Activated naive CD4-positive, alpha-beta T cell treated with anti-CD3 and anti-CD28 coated beads, Interleukin-2, amount 50 U/mL, for 72 hours (primary cell): ENCODE measurements around the gene TRIM16. TPM values are rescaled to one million over a fixed set of nuclear protein-coding genes. Genes with fewer than 3 reads are reported as not detected.
"Not testable (repeated sequence)": the region's sequence is repeated elsewhere in the genome, so short reads cannot be mapped to it uniquely, and the experiment has no call there.

Experiments
- ATAC-seq, 2 donors: fragments of 150-1000 bp; cut with Tn5 transposase; 2 replicates each; pipeline ENCODE4 v1.10.0; 2021; ENCODE audit warnings: mild to moderate bottlenecking in 2 of 2, moderate library complexity in 2 of 2
- DNase-seq, 2 donors: peaks; one replicate each; pipeline ENCODE4 v3.0.0; 2021 to 2022; ENCODE audit warnings: low spot score in 2 of 2
- H3K27ac Mint-ChIP-seq, 2 donors: one replicate each; pipeline ENCODE4 v1.8.0; 2022; ENCODE audit warnings: mild to moderate bottlenecking in 2 of 2, mixed read lengths in 2 of 2
- H3K36me3 Mint-ChIP-seq, 2 donors: one replicate each; pipeline ENCODE4 v1.8.0; 2022; ENCODE audit warnings: mixed read lengths in 2 of 2
- H3K9me3 Mint-ChIP-seq, 2 donors: one replicate each; pipeline ENCODE4 v1.8.0; 2022; ENCODE audit warnings: mixed read lengths in 2 of 2
- total RNA-seq, 2 donors: library from RNA; stranded (reverse); gene quantifications; one replicate each; pipeline ENCODE4 v1.2.3, GENCODE V29; 2022

Gene TRIM16
- total RNA-seq, 2 donors from 2014 or later, result 11.3 to 19.0 TPM

DNA sequence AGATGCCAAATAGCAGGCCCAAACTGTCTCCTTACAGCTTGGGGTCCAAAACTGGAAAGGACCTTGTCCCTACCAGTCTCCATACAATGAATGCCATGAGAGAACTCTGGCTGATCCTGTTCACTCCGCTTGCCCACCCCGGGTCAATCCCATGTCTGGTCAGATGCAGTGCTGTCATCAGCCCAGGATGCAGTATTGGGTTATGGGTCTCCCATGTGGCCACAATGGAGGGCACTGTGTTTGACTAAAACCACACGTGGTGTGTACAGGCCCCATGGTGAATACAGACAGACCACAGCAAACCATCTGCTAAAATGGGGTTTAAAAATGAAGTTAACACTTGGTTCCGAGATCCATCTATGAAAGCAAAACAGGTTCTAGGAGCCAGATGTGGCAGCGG is 20.4 kb downstream of the TRIM16 start:
- H3K27ac Mint-ChIP-seq, result no peak overlapping the region
- peaks cover 18% of the 10 kb centered on the region in 2 donors for H3K36me3 Mint-ChIP-seq
- no peak for ATAC-seq
- no peaks in the 10 kb centered on the region for H3K9me3 Mint-ChIP-seq
- DNase-seq, result no peak

- H3K36me3 Mint-ChIP-seq, result peaks cover 13 to 17% of the 10 kb centered on the region in 2 donors
- DNase-seq (no peak), ATAC-seq (no peak)
- no peak overlapping the region for H3K27ac Mint-ChIP-seq
- no peaks in the 10 kb centered on the region for H3K9me3 Mint-ChIP-seq
Observed at GRCh38 chr17:15663176-15663575, 20.9 kb downstream of the TRIM16 start.

- Mint-ChIP-seq H3K9me3 (no peaks in the 10 kb centered on the region), H3K27ac (no peak overlapping the region), H3K36me3 (peaks cover 8 to 15% of the 10 kb centered on the region in 2 donors)
- no peak for ATAC-seq
- no peak for DNase-seq
Observed at GRCh38 chr17:15662681-15663080, 21.4 kb downstream of the TRIM16 start.

- Mint-ChIP-seq H3K36me3 (peaks cover 5 to 18% of the 10 kb centered on the region in 2 donors), H3K27ac (no peak overlapping the region), H3K9me3 (no peaks in the 10 kb centered on the region)
- no peak for ATAC-seq
- no peak for DNase-seq
Observed at GRCh38 chr17:15660077-15660476, 24.0 kb downstream of the TRIM16 start.

DNA sequence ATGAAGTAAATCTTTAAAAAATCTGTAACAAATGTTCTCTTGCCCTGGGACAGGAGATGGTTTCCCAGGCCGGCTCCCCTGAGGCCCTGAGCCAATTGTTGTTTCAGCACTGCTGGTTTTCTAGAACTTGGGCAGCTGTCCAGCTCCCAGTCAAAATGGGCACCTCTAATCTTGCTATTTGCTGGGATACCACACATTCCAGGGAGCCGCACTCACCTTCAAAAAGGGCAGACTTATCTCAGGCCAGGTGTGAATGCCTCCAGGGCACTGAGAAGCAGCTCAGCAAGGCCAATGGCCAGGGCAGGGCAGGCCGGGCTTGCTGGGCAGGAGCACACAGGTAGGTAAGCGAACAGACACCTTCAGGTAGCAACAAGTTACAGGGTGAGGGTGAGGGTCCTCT is 24.4 kb downstream of the TRIM16 start:
- DNase-seq, result no peak
- H3K36me3 Mint-ChIP-seq, result peaks cover 5 to 18% of the 10 kb centered on the region in 2 donors
- no peak overlapping the region for H3K27ac Mint-ChIP-seq
- H3K9me3 Mint-ChIP-seq, result no peaks in the 10 kb centered on the region
- no peak for ATAC-seq

DNA sequence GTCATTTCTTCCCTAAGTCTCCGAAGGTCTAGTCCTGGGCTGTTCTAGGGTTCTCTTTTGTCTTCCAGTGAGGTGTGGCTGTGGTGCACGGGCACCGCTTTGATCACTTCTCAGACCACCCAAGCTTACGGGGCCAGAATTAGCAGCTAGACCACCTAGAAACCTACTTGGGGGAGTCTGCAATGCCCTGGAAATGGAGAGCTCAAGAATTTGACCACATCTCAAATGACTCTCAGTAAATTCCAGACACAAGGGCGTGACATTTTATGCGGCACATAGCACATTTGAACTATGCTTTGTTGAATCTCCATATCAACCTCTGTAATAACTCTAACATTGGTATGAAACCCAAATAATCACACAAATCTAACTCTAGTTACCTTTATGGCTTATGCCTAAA is 24.9 kb downstream of the TRIM16 start:
- no peak overlapping the region for H3K27ac Mint-ChIP-seq
- DNase-seq (no peak), ATAC-seq (no peak)
- H3K36me3 Mint-ChIP-seq, result peaks cover 5 to 18% of the 10 kb centered on the region in 2 donors
- H3K9me3 Mint-ChIP-seq, result no peaks in the 10 kb centered on the region

- Mint-ChIP-seq H3K36me3 (peaks cover 10% of the 10 kb centered on the region in 2 donors), H3K9me3 (no peaks in the 10 kb centered on the region), H3K27ac (no peak overlapping the region)
- ATAC-seq (no peak), DNase-seq (no peak)
Observed at GRCh38 chr17:15658296-15658695, 25.8 kb downstream of the TRIM16 start.

- ATAC-seq (no peak), DNase-seq (no peak)
- no peaks in the 10 kb centered on the region for H3K9me3 Mint-ChIP-seq
- no peak overlapping the region for H3K27ac Mint-ChIP-seq
- peaks cover 6 to 14% of the 10 kb centered on the region in 2 donors for H3K36me3 Mint-ChIP-seq
Observed at GRCh38 chr17:15657868-15658267, 26.2 kb downstream of the TRIM16 start.

GRCh38 chr17:15654886-15655561 is 29.1 kb downstream of the TRIM16 start:
- DNase-seq (no peak), ATAC-seq (no peak)
- Mint-ChIP-seq H3K9me3 (no peaks in the 10 kb centered on the region), H3K27ac (no peak overlapping the region), H3K36me3 (peaks cover 6 to 12% of the 10 kb centered on the region in 2 donors)

DNA sequence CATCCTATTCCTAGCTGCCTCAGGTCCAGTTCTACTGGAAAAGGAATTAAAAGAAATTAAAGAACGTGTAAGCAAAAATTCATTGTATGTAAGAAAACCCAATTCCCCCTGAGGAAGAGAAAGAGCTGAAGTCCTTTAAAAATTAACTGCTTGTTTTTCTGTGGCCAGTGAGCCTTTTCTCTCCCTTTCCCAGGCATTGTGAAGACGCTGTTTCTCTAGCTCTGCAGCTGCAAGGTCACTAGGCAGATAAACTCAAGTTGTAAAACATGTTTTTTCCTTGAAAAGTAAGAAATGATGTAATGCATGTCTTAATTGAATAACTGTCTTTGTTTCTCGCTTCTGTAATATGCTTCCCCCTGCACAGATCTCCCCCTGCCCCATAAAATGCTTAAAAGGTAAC is 29.7 kb downstream of the TRIM16 start:
- not testable (repeated sequence) for DNase-seq, ATAC-seq, H3K27ac Mint-ChIP-seq, H3K9me3 Mint-ChIP-seq
- H3K36me3 Mint-ChIP-seq, result peaks cover 6 to 12% of the 10 kb centered on the region in 2 donors

DNA sequence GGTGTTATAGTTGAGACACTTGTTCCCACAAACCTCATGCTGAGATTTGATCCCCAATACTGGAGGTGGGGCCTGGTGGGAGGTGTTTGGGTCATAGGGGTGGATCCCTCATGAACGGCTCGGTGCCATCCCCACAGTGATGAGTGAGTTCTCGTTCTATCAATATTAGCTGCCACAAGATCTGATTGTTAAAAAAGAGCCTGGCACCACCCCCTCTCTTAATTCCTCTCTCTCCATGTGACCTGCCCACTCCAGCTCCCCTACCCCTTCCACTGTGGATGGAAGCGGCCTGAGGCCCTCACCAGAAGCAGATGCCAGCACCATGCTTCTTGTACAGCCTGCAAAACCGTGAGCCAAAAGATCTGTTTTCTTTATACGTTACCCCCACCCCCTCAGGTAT is 31.2 kb downstream of the TRIM16 start:
- DNase-seq (no peak), ATAC-seq (no peak)
- H3K36me3 Mint-ChIP-seq, result peaks cover 6 to 12% of the 10 kb centered on the region in 2 donors
- H3K27ac Mint-ChIP-seq, result no peak overlapping the region
- H3K9me3 Mint-ChIP-seq, result no peaks in the 10 kb centered on the region

DNA sequence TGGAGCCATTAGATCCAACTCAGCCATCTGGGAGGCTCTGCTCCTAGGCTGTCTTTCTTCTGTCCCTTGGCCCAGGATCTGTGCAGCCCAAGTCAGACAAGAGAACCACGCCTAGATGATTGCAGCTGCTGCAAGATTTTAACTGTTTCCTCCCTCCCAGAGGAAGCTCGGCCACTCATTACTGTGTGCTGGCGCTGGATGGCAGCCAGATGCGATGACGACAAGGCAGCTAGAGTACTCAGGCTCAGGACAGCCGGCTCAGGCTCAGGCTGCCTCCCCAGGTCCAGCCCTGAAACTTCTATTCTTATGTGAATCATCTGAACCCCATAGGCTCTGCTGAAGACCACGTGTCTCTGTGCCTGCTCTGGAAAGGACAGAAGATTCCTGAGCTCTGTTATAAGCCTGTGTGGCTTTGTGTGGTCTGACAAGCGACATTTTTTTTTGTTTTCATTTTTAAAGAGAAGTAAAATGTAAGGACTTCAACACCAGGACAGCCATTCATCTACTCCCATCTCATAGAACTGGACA is 32.5 kb downstream of the TRIM16 start:
- no peaks in the 10 kb centered on the region for H3K9me3 Mint-ChIP-seq
- DNase-seq, result peak in 1 of 2 donors; percentile 16
- peak; percentile 85 to 94 for ATAC-seq
- H3K27ac Mint-ChIP-seq, result no peak overlapping the region
- H3K36me3 Mint-ChIP-seq, result peaks cover 0 to 12% of the 10 kb centered on the region in 2 donors

GRCh38 chr17:15650741-15651582 is 33.1 kb downstream of the TRIM16 start:
- peaks cover 0 to 12% of the 10 kb centered on the region in 2 donors for H3K36me3 Mint-ChIP-seq
- H3K27ac Mint-ChIP-seq, result no peak overlapping the region
- DNase-seq (no peak), ATAC-seq (no peak)
- no peaks in the 10 kb centered on the region for H3K9me3 Mint-ChIP-seq

GRCh38 chr17:15649861-15650421 is 34.2 kb downstream of the TRIM16 start:
- no peak for DNase-seq
- Mint-ChIP-seq H3K27ac (no peak overlapping the region), H3K36me3 (peaks cover 0 to 12% of the 10 kb centered on the region in 2 donors), H3K9me3 (no peaks in the 10 kb centered on the region)
- no peak for ATAC-seq

DNA sequence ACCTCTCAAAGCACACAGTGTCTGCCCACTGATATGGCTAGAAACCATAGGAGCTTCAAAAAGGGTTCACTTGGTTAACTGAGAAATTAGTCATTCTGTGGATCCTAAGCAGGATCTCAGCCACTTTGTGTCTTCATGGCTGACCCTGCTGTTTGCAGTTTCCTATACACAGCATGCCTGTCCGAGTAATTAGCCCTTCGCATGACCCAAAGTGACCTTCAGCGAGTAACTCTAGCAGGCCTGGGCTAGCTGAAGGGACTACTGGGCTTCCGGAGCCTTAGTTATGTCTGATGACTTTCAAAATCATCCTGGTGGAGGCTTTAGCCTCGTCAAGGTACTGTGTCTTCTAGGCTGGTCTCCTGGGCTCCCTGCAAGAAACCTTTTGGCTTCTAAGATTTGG is 35.7 kb downstream of the TRIM16 start:
- peaks cover 0 to 8% of the 10 kb centered on the region in 2 donors for H3K36me3 Mint-ChIP-seq
- H3K27ac Mint-ChIP-seq, result no peak overlapping the region
- DNase-seq (no peak), ATAC-seq (no peak)
- H3K9me3 Mint-ChIP-seq, result no peaks in the 10 kb centered on the region

DNA sequence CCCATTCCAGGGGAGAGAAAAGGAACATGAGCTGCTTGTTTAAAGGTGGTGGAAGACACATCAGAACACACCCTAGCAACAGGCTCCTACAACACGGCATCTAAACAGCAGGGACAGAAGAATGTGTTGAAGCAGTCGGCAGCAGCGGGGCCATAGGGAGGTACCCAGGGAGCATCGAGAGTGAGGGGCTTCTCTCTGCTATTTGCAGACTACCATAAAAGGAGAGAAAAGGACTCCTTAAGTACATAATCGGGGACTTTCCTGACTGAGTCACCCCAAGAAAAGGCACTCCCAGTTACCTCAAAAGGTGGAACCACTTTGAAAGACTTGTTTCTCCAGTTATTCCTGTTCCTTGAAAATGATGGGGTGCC is 38.2 kb downstream of the TRIM16 start:
- H3K9me3 Mint-ChIP-seq, H3K36me3 Mint-ChIP-seq, DNase-seq: not testable (repeated sequence)
- H3K27ac Mint-ChIP-seq, result peak overlapping the region in 1 of 2 donors; percentile 92
- peak in 1 of 2 donors; percentile 52 for ATAC-seq
